NB4 (cell line): ENCODE results near the gene AKR1A1.

Experiments used
- POLR2A ChIP-seq: IDR thresholded peaks from 2 replicates; pipeline ENCODE4 v1.6.1; 2011; ENCODE audit warnings: mild to moderate bottlenecking; ENCODE audit not compliant: insufficient read length; ENCODE audit errors: extremely low read depth
- TF ChIP-seq, protein P1 (sequence below): IDR thresholded peaks from one replicate; pipeline ENCODE4 v1.5.1; 2012; ENCODE audit warnings: low read depth, low read length

GRCh38 chr1:45584351-45585109, 33.9 kb downstream of the AKR1A1 start:
- TF ChIP-seq, protein P1, sequence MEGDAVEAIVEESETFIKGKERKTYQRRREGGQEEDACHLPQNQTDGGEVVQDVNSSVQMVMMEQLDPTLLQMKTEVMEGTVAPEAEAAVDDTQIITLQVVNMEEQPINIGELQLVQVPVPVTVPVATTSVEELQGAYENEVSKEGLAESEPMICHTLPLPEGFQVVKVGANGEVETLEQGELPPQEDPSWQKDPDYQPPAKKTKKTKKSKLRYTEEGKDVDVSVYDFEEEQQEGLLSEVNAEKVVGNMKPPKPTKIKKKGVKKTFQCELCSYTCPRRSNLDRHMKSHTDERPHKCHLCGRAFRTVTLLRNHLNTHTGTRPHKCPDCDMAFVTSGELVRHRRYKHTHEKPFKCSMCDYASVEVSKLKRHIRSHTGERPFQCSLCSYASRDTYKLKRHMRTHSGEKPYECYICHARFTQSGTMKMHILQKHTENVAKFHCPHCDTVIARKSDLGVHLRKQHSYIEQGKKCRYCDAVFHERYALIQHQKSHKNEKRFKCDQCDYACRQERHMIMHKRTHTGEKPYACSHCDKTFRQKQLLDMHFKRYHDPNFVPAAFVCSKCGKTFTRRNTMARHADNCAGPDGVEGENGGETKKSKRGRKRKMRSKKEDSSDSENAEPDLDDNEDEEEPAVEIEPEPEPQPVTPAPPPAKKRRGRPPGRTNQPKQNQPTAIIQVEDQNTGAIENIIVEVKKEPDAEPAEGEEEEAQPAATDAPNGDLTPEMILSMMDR, result no peak
- TF ChIP-seq POLR2A, result no peak
